Cardiac atrium fibroblast (primary cell): Measurements from ENCODE around the gene SAMD9. TPM values are rescaled to one million over a fixed set of nuclear protein-coding genes. Genes with fewer than 3 reads are reported as not detected.

Experiments
- total RNA-seq: library from RNA; depleted of rRNA; stranded (reverse); fragments of >200 nt; gene quantifications from 2 replicates; pipeline ENCODE4 v1.2.3, GENCODE V29; 2015

SAMD9 gene
- total RNA-seq: 5.6 and 6.5 TPM in 2 replicates

DNA sequence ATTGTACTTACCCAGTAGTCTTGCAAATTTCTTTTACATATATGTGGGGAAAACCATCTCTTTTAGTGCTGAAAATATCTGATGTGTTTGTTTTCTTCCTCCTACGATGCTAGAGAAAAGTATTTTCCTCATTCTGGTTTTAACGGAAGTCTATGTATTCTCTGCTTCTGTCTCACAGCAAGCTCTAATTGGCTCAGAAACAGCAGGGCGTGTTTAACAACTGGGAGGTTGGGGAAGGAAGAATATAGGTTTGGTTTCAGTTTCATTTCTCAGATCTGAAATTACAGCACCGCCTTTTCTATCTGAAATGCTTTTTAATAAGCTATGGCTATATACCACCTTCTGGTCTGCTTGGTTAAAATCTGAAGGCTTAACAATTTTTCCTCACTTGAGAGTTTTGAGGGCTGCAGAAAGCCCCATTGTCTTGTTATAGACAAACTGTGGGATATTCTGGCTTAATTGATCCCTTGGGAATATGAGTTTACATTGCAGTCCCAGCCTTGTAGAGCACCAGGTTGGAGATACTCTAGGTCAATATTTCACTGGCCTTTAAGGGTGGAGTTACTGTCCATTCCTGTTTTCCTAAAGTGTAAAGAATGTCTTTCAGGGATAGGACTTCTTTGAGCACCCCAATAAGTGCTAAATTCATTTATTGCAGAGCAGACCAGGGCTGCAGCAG lies at the start of gene SAMD9:
SAMD9 (minus strand) TSS at position 128 of the 679 bp plus-strand sequence. CDS start 11,882 bp downstream, outside the sequence.

DNA sequence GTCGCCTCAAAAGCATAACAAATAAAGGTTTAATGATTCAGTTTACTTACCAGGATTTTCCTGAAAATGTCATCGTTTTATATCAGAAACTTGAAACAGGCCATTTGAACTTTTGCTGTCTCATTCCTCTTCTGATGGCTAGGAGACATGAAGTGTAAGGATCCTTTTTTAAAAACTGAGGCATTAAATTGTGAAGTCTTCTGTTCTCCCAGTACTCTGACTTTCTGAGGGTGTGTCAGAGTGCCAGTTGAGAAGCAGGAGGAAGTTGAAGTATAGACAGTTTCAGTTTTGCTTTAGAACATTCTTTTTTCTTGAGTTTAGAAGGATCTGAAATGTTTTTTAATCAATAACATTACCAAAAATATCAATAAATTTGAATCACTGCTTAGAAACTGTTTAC lies 30.4 kb upstream of the SAMD9 start, which contains the start of gene SAMD9L:
SAMD9L (minus strand) TSS at position 242 of the 400 bp plus-strand sequence. CDS start 12,414 bp downstream, outside the sequence.

Other genes with a start within 250 kb of the SAMD9 start
- gene SAMD9L, start 30.4 kb upstream of the SAMD9 start, total RNA-seq: 6.0 and 7.6 TPM in 2 replicates
- gene HEPACAM2, start 108.5 kb upstream of the SAMD9 start, total RNA-seq: not detected in 2 replicates
- 10.3 and 12.3 TPM in 2 replicates for gene VPS50, start 114.4 kb upstream of the SAMD9 start, total RNA-seq